Measurements from ENCODE around the gene ANGEL1. TPM values are rescaled to one million over a fixed set of nuclear protein-coding genes. Genes with fewer than 3 reads are reported as not detected.
A peak's percentile ranks its signal among the peaks of the same experiment; 100 is the strongest.

ANGEL1 gene, protein sequence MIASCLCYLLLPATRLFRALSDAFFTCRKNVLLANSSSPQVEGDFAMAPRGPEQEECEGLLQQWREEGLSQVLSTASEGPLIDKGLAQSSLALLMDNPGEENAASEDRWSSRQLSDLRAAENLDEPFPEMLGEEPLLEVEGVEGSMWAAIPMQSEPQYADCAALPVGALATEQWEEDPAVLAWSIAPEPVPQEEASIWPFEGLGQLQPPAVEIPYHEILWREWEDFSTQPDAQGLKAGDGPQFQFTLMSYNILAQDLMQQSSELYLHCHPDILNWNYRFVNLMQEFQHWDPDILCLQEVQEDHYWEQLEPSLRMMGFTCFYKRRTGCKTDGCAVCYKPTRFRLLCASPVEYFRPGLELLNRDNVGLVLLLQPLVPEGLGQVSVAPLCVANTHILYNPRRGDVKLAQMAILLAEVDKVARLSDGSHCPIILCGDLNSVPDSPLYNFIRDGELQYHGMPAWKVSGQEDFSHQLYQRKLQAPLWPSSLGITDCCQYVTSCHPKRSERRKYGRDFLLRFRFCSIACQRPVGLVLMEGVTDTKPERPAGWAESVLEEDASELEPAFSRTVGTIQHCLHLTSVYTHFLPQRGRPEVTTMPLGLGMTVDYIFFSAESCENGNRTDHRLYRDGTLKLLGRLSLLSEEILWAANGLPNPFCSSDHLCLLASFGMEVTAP
- 9.0 and 14.3 TPM in 2 replicates for total RNA-seq (2016; rRNA removed; fragmentation: Illumina TruSeq; extraction: Trizol)
- 2.0 and 2.3 TPM in 2 replicates for total RNA-seq (2016; cell fraction: cytosol; rRNA removed; fragmentation: Illumina TruSeq; extraction: Trizol; ENCODE audit: low read depth)
- total RNA-seq (2016; cell fraction: insoluble cytoplasmic fraction; rRNA removed; fragmentation: Illumina TruSeq; extraction: Trizol), result 7.0 and 14.3 TPM in 2 replicates
- total RNA-seq (2016; cell fraction: membrane; rRNA removed; fragmentation: Illumina TruSeq; extraction: Trizol), result 4.2 and 4.3 TPM in 2 replicates
- 17.7 and 19.8 TPM in 2 replicates for total RNA-seq (2016; cell fraction: nucleus; rRNA removed; fragmentation: Illumina TruSeq; extraction: Trizol)
- polyA plus RNA-seq (2011; rRNA removed), result 20.1 and 22.0 TPM in 2 replicates
- polyA plus RNA-seq (2011; cell fraction: cytosol; rRNA removed), result 14.1 and 15.1 TPM in 2 replicates
- polyA plus RNA-seq (2011; cell fraction: nucleus; rRNA removed), result 24.3 and 28.3 TPM in 2 replicates
- polyA plus RNA-seq (2012), result 9.5 and 10.1 TPM in 2 replicates
- polyA plus RNA-seq (2016; cell fraction: cytosol; fragmentation: Illumina TruSeq; extraction: Trizol; ENCODE audit: low read depth), result 1.2 and 1.4 TPM in 2 replicates
- polyA plus RNA-seq (2016; cell fraction: insoluble cytoplasmic fraction; fragmentation: Illumina TruSeq; extraction: Trizol; ENCODE audit: low read depth), result 5.4 and 6.6 TPM in 2 replicates
- 1.6 and 1.7 TPM in 2 replicates for polyA plus RNA-seq (2016; cell fraction: membrane; fragmentation: Illumina TruSeq; extraction: Trizol; ENCODE audit: low read depth)
- polyA plus RNA-seq (2016; cell fraction: nucleus; fragmentation: Illumina TruSeq; extraction: Trizol; ENCODE audit: insufficient read depth, low read depth), result 20.3 and 21.5 TPM in 2 replicates
- 49.6 and 66.8 TPM in 2 replicates for polyA minus RNA-seq (2011; rRNA and poly(A)+ RNA removed; ENCODE audit: low replicate concordance)
- 12.2 and 12.8 TPM in 2 replicates for polyA minus RNA-seq (2011; cell fraction: cytosol; rRNA and poly(A)+ RNA removed)
- 26.4 and 31.6 TPM in 2 replicates for polyA minus RNA-seq (2011; cell fraction: nucleus; rRNA and poly(A)+ RNA removed)
- Bru-seq, nascent RNA, result percentile 68 among the genes with signal in this experiment
- percentile 77 among the genes with signal in this experiment for BruChase-seq, experiment 1, labeled RNA remaining after a 6-hour chase
- percentile 65 among the genes with signal in this experiment for BruChase-seq, experiment 2, labeled RNA remaining after a 2-hour chase
- long read RNA-seq, experiment 1, full-length matches to known transcripts, result 3 of 14 reads
- long read RNA-seq, experiment 1, partial matches to known transcripts, result 0 of 14 reads
- long read RNA-seq, experiment 1, other reads (novel, unspliced or antisense), result 11 of 14 reads
- long read RNA-seq, experiment 2, full-length matches to known transcripts, result 15 of 49 reads
- long read RNA-seq, experiment 2, partial matches to known transcripts, result 5 of 49 reads
- long read RNA-seq, experiment 2, other reads (novel, unspliced or antisense), result 29 of 49 reads

DNA sequence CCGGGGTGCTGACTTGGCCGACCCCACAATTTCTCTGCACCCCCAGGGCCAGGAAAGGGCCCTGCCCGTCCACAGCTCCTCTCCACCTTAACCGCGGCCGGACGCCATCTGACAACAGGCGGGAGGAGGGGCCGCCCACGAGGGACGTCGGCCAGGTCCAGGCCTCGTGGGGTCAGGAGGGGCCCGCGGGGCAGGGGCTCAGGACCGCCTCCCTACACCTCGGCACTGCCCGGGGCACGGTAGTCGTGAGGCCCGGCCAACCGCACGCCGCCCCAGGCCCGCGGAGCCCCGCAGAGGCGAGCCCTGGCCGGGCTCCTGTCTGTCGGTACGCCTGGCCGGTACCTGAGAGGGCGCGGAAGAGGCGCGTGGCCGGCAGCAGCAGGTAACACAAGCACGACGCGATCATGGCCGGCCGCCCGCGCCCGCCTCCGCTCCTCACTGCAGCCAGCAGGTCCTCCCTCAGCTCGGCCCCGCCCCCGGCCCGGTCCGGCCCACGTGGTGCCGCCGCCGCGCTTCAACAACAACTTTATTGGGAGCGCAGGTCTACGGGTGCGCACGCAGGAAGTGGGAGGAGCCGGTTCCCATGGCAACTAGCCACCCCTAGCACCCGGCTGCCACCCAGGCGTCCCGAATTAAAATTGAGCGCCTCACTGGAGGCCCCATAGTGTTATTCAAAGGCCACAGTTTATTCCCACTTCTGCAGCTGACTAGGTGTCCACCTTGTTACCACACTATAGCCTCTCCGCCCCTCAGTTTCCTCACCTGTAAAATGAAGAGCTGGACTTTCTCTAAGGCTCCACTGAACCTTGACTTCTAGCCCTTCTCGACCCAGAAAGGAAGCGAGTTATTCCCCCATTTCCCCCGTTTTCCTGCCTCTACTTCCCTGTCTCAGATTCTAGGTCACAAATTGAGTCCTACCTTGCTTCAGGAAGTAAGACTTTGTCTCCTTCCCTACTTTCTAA is at the start of gene ANGEL1:
Gene ANGEL1, minus strand, starts transcription at position 461 of the 962 bp plus-strand sequence. Its CDS starts 55 bp downstream, at position 406.
- ChIA-PET CTCF (ENCODE audit: low intra/inter-chr PET ratio, low total read pairs) (no interaction called here), POLR2A (interaction anchor here (0.8 to 3.8 kb wide), 7 partner anchors 12 to 150 kb away, joined by 3 to 62 read pairs (median 4); no protein-coding TSS in a partner anchor)
- H2AFZ ChIP-seq (ENCODE audit: low read length), result peak within 1 kb of the TSS; percentile 96
- H4K20me1 ChIP-seq (ENCODE audit: insufficient read depth, low read length), result no peaks in the 10 kb centered on the region
- peaks cover 2% of the 10 kb centered on the region for H3K79me2 ChIP-seq (ENCODE audit: insufficient read depth, low read length)
- in situ Hi-C loops (cut with HindIII; ENCODE audit: extremely low pct_ligation_motif_present, low pct_unique_long_range_greater_than_20kb), result no loop called here
- H3K9ac ChIP-seq (ENCODE audit: insufficient read depth, low read depth, low read length), result peak within 1 kb of the TSS; percentile 76
- H3K4me1 ChIP-seq (ENCODE audit: insufficient read depth, low read length), result peaks cover 22% of the 10 kb centered on the region
- peak within 1 kb of the TSS; percentile 78 to 96 (median 87) for H3K4me3 ChIP-seq (replicated peaks in 1 of 3; ENCODE audit: insufficient read depth in 1 of 3, low read depth in 2 of 3, low read length in 3 of 3)
- peak; percentile 80 for DNase-seq (ENCODE audit: low spot score)
- H3K27ac ChIP-seq (ENCODE audit: extremely low read length, insufficient read depth, low read length), result peak within 1 kb of the TSS; percentile 67
- peak; percentile 93 for ATAC-seq
- peaks cover 0 to 16% of the 10 kb centered on the region in 2 experiments; a peak in 1 of 5 replicates for H3K27me3 ChIP-seq (ENCODE audit: control insufficient read depth in 1 of 2, insufficient read depth in 2 of 2, low read length in 2 of 2)
- 25% methylated on average over 7 of the region's 69 CpGs for WGBS (ENCODE audit: low lambda C conversion rate)
- H3K4me2 ChIP-seq (ENCODE audit: low read depth, low read length), result peak within 1 kb of the TSS; percentile 92
- no peaks in the 10 kb centered on the region for H3K9me3 ChIP-seq (ENCODE audit: low read length)
- no peak for FAIRE-seq
- no TSS peak for BruUV-seq (replicated peaks)
- H3K36me3 ChIP-seq (replicated peaks in 1 of 2; ENCODE audit: control insufficient read depth in 1 of 2, insufficient read depth in 2 of 2, low read length in 2 of 2), result peaks cover 0 to 13% of the 10 kb centered on the region in 2 experiments; a peak in 3 of 5 replicates
- intact Hi-C loops (cut with micrococcal nuclease; ENCODE audit: unreplicated experiment), result loop anchor here (2.0 kb wide), 1 partner anchor 18 kb away; no protein-coding TSS in a partner anchor
- TF ChIP-seq ZNF260 (CRISPR knock-in tag; IDR thresholded peaks at IDR 0.05; ENCODE audit: borderline replicate concordance, low read depth) (no peak), ZNF672 (CRISPR knock-in tag; IDR thresholded peaks at IDR 0.05) (no peak), POLR2G (IDR thresholded peaks at IDR 0.05; ENCODE audit: low read depth, low read length) (peak; percentile 89), STAT5B (CRISPR knock-in tag; IDR thresholded peaks at IDR 0.05) (no peak), ZBTB21 (CRISPR knock-in tag; IDR thresholded peaks at IDR 0.05) (0 out of 2 replicates have a peak, but pooled peaks have one; percentile 24), MXD4 (CRISPR knock-in tag; IDR thresholded peaks at IDR 0.05) (peak; percentile 96)
- TF ChIP-seq, protein P1, sequence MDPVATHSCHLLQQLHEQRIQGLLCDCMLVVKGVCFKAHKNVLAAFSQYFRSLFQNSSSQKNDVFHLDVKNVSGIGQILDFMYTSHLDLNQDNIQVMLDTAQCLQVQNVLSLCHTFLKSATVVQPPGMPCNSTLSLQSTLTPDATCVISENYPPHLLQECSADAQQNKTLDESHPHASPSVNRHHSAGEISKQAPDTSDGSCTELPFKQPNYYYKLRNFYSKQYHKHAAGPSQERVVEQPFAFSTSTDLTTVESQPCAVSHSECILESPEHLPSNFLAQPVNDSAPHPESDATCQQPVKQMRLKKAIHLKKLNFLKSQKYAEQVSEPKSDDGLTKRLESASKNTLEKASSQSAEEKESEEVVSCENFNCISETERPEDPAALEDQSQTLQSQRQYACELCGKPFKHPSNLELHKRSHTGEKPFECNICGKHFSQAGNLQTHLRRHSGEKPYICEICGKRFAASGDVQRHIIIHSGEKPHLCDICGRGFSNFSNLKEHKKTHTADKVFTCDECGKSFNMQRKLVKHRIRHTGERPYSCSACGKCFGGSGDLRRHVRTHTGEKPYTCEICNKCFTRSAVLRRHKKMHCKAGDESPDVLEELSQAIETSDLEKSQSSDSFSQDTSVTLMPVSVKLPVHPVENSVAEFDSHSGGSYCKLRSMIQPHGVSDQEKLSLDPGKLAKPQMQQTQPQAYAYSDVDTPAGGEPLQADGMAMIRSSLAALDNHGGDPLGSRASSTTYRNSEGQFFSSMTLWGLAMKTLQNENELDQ (CRISPR knock-in tag; IDR thresholded peaks at IDR 0.05; ENCODE audit: borderline replicate concordance), result no peak
- TF ChIP-seq, protein P2, sequence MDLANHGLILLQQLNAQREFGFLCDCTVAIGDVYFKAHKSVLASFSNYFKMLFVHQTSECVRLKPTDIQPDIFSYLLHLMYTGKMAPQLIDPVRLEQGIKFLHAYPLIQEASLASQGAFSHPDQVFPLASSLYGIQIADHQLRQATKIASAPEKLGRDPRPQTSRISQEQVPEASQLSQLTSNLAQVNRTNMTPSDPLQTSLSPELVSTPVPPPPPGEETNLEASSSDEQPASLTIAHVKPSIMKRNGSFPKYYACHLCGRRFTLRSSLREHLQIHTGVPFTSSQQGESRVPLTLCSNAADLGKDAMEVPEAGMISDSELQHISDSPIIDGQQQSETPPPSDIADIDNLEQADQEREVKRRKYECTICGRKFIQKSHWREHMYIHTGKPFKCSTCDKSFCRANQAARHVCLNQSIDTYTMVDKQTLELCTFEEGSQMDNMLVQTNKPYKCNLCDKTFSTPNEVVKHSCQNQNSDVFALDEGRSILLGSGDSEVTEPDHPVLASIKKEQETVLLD (CRISPR knock-in tag; IDR thresholded peaks at IDR 0.05; ENCODE audit: low read depth), result no peak
- TF ChIP-seq, protein P3, sequence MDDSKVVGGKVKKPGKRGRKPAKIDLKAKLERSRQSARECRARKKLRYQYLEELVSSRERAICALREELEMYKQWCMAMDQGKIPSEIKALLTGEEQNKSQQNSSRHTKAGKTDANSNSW (CRISPR knock-in tag; IDR thresholded peaks at IDR 0.05; ENCODE audit: borderline replicate concordance), result no peak; the same call in 1 of the 2 replicates

All from HepG2 (cell line).